ENCODE data around the gene STAP2.

The STAP2 gene

DNA sequence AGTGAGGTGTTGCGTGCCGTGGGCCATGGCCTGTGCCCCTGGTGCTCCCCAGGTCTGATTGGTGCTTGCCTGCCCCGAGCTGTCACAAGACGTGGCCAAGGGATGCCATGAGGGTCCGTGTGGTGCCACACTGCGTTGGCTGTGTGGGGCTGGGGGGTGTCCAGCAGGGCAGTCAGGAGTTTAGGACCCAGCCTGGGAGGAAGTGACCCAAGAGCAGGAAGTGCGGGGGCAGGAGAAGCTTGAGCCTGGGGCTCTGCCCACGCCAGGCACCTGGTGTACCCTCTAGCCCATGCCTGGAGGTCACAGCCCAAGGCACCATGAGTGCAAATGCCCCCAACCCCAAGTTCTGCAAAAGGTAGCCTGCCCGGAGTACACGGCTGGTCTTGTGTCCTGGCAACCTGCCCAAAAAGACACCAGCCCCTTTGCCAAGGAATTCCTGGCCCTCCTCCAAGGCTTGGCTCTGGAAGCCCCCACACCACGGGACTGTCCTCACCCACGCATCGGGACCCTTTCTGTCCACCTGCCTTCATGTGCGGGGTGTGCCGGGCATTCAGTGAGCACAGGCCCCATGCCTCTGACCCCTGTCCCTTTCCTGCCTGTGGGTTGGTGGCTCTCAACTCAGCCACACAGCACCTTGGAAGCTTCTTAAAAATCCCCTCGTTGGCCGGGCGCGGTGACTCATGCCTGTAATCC, 29.6 kb upstream of the STAP2 start:
- no peak overlapping the region for H3K4me3 ChIP-seq (ENCODE audit: low read depth, low read length)
- H3K36me3 ChIP-seq (ENCODE audit: control insufficient read depth, insufficient read depth, low read length) = peaks cover 25% of the 10 kb centered on the region
- no peak overlapping the region for H3K27ac ChIP-seq (ENCODE audit: low read depth, low read length)
- H3K9me3 ChIP-seq (ENCODE audit: control insufficient read depth, insufficient read depth, low read length) = no peaks in the 10 kb centered on the region
- no peaks in the 10 kb centered on the region for H3K27me3 ChIP-seq (ENCODE audit: control insufficient read depth, insufficient read depth, low read length)
- H3K4me1 ChIP-seq (ENCODE audit: control insufficient read depth, insufficient read depth, low read length) = peaks cover 12% of the 10 kb centered on the region; the same call in 1 of the 2 replicates
- no peak overlapping the region for H3K9ac ChIP-seq (ENCODE audit: low read depth, low read length)

DNA sequence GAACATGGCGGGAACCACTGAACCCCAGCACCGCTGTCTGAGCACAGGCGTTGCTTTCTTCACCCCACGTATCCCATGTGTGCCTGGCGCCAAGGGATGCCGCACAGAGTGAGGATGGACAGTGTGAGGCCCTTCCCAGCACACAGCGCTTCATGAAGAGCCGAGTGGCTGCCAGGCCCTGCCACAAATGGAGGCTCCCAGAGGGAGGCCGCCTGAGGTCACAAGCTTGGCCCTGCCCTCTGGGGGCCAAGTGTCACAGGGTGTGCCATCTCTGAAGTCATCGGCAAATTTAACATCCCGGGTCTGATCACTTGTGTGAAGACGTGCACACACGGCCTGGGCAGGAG, 29.1 kb upstream of the STAP2 start:
- Histone ChIP-seq H3K4me1 (ENCODE audit: control insufficient read depth, insufficient read depth, low read length) (peaks cover 12% of the 10 kb centered on the region; the same call in 1 of the 2 replicates), H3K9me3 (ENCODE audit: control insufficient read depth, insufficient read depth, low read length) (no peaks in the 10 kb centered on the region), H3K36me3 (ENCODE audit: control insufficient read depth, insufficient read depth, low read length) (peaks cover 30% of the 10 kb centered on the region), H3K4me3 (ENCODE audit: low read depth, low read length) (no peak overlapping the region), H3K9ac (ENCODE audit: low read depth, low read length) (no peak overlapping the region), H3K27me3 (ENCODE audit: control insufficient read depth, insufficient read depth, low read length) (no peaks in the 10 kb centered on the region), H3K27ac (ENCODE audit: low read depth, low read length) (no peak overlapping the region)

- H3K27ac ChIP-seq (ENCODE audit: low read depth, low read length) = no peak overlapping the region
- H3K36me3 ChIP-seq (ENCODE audit: control insufficient read depth, insufficient read depth, low read length) = peaks cover 34% of the 10 kb centered on the region
Observed at GRCh38 chr19:4367336-4367723, 28.7 kb upstream of the STAP2 start.

GRCh38 chr19:4366666-4367335, 28.2 kb upstream of the STAP2 start:
- H3K27me3 ChIP-seq (ENCODE audit: control insufficient read depth, insufficient read depth, low read length) = no peaks in the 10 kb centered on the region
- H3K9ac ChIP-seq (ENCODE audit: low read depth, low read length) = no peak overlapping the region
- H3K27ac ChIP-seq (ENCODE audit: low read depth, low read length) = no peak overlapping the region
- peaks cover 12% of the 10 kb centered on the region; the same call in 1 of the 2 replicates for H3K4me1 ChIP-seq (ENCODE audit: control insufficient read depth, insufficient read depth, low read length)
- no peak overlapping the region for H3K4me3 ChIP-seq (ENCODE audit: low read depth, low read length)
- H3K36me3 ChIP-seq (ENCODE audit: control insufficient read depth, insufficient read depth, low read length) = peaks cover 39% of the 10 kb centered on the region
- H3K9me3 ChIP-seq (ENCODE audit: control insufficient read depth, insufficient read depth, low read length) = no peaks in the 10 kb centered on the region

More at GRCh38 chr19:4367336-4367723, 28.7 kb upstream of the STAP2 start:
- Histone ChIP-seq H3K9ac (ENCODE audit: low read depth, low read length) (no peak overlapping the region), H3K4me1 (ENCODE audit: control insufficient read depth, insufficient read depth, low read length) (peaks cover 12% of the 10 kb centered on the region; the same call in 1 of the 2 replicates), H3K27me3 (ENCODE audit: control insufficient read depth, insufficient read depth, low read length) (no peaks in the 10 kb centered on the region), H3K4me3 (ENCODE audit: low read depth, low read length) (no peak overlapping the region), H3K9me3 (ENCODE audit: control insufficient read depth, insufficient read depth, low read length) (no peaks in the 10 kb centered on the region)

DNA sequence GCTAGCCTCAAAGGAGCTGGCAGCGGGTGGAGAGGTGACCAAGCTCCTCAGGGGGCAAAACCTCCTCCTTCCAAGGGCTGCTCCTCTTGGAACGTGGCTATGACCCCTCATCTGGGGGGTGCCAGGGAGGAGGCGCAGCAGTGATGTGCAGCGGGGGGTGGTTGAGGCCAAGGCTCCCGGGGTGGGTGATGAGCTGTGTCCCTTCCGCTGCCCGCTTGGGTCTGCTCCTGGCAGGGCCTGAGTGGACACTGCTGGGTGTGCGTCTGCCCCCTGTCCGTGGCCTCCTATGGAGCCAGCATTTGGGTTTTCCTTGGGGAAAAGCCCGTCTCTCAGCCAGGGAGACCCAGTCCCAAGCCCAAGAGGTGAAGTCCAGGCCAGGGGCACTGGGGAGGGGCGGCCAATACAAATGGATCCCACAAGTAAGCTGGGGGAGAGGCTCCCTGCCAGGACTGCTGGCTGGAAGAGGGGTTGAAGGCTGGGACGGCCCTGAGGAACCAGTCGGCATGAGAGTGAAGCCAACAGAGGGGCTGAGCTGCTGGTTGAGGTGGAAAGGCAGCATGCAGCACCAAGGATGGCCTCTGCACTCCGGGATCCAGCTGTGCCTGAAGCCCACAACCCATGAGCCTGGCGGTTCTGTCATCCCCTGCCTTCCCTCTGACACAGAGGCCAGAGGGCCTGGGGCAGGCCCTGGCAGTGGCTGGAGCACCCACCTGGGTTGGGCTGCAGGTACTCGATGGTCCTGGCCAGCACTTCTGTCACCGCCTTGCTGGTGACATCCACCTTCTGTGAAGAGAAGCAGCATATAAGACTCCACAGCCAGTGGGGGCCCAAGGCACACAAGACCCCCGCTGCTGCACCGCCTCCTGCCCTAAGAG, 27.4 kb upstream of the STAP2 start:
- no peak overlapping the region for H3K27ac ChIP-seq (ENCODE audit: low read depth, low read length)
- H3K36me3 ChIP-seq (ENCODE audit: control insufficient read depth, insufficient read depth, low read length) = peaks cover 42% of the 10 kb centered on the region
- H3K9ac ChIP-seq (ENCODE audit: low read depth, low read length) = no peak overlapping the region
- no peak overlapping the region for H3K4me3 ChIP-seq (ENCODE audit: low read depth, low read length)
- H3K9me3 ChIP-seq (ENCODE audit: control insufficient read depth, insufficient read depth, low read length) = no peaks in the 10 kb centered on the region
- H3K4me1 ChIP-seq (ENCODE audit: control insufficient read depth, insufficient read depth, low read length) = peaks cover 13% of the 10 kb centered on the region; the same call in 1 of the 2 replicates
- no peaks in the 10 kb centered on the region for H3K27me3 ChIP-seq (ENCODE audit: control insufficient read depth, insufficient read depth, low read length)

GRCh38 chr19:4365341-4365740, 26.7 kb upstream of the STAP2 start:
- Histone ChIP-seq H3K9me3 (ENCODE audit: control insufficient read depth, insufficient read depth, low read length) (no peaks in the 10 kb centered on the region), H3K4me1 (ENCODE audit: control insufficient read depth, insufficient read depth, low read length) (peaks cover 14% of the 10 kb centered on the region; the same call in 1 of the 2 replicates), H3K9ac (ENCODE audit: low read depth, low read length) (no peak overlapping the region), H3K27ac (ENCODE audit: low read depth, low read length) (no peak overlapping the region), H3K36me3 (ENCODE audit: control insufficient read depth, insufficient read depth, low read length) (peaks cover 45% of the 10 kb centered on the region), H3K4me3 (ENCODE audit: low read depth, low read length) (no peak overlapping the region), H3K27me3 (ENCODE audit: control insufficient read depth, insufficient read depth, low read length) (no peaks in the 10 kb centered on the region)

GRCh38 chr19:4363571-4364304, 25.1 kb upstream of the STAP2 start:
- H3K27ac ChIP-seq (ENCODE audit: low read depth, low read length) = no peak overlapping the region

DNA sequence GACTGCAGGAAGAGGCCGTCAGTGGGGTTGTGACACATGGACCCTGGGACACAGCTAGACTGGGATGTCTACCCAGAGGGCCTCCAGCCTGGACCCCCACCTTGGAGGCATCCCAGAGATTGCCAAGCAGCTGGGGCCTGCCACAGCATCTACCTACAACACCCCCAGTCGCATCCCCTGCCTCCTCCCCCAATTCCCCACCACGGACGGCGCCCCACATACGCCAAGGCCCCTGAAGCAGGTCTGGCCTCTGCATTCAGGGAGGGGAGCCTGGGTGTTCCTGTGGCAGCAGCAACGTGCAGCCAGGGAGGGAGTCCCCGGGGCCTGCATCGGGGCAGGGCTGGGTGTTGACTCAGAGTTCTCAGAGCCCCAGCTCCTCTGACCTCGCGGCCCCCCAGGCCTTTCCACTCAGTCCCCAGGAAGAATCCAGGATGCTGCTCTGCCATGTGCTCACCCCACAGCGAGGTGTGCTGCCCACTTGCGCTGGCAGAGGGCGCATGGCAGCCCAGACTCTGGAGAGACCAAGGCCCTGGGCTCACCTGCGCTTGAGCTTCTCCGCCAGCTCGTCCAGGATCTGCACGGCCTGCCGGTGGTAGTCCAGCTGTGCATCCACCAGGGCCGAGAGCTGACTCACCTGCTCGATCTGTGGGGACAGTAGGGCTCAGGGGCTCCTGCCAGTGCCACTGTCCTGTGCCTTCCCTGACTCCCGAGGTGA, 24.4 kb upstream of the STAP2 start:
- Histone ChIP-seq H3K4me1 (ENCODE audit: control insufficient read depth, insufficient read depth, low read length) (0 out of 2 replicates have a peak, but pooled peaks cover 2% of the 10 kb centered on the region), H3K9ac (ENCODE audit: low read depth, low read length) (no peak overlapping the region), H3K4me3 (ENCODE audit: low read depth, low read length) (no peak overlapping the region), H3K27ac (ENCODE audit: low read depth, low read length) (no peak overlapping the region), H3K27me3 (ENCODE audit: control insufficient read depth, insufficient read depth, low read length) (no peaks in the 10 kb centered on the region), H3K36me3 (ENCODE audit: control insufficient read depth, insufficient read depth, low read length) (peaks cover 65% of the 10 kb centered on the region), H3K9me3 (ENCODE audit: control insufficient read depth, insufficient read depth, low read length) (no peaks in the 10 kb centered on the region)

More at GRCh38 chr19:4363571-4364304, 25.1 kb upstream of the STAP2 start:
- no peak overlapping the region for H3K9ac ChIP-seq (ENCODE audit: low read depth, low read length)
- H3K36me3 ChIP-seq (ENCODE audit: control insufficient read depth, insufficient read depth, low read length) = peaks cover 60% of the 10 kb centered on the region
- no peak overlapping the region for H3K4me3 ChIP-seq (ENCODE audit: low read depth, low read length)
- H3K9me3 ChIP-seq (ENCODE audit: control insufficient read depth, insufficient read depth, low read length) = no peaks in the 10 kb centered on the region
- no peaks in the 10 kb centered on the region for H3K27me3 ChIP-seq (ENCODE audit: control insufficient read depth, insufficient read depth, low read length)
- 0 out of 2 replicates have a peak, but pooled peaks cover 2% of the 10 kb centered on the region for H3K4me1 ChIP-seq (ENCODE audit: control insufficient read depth, insufficient read depth, low read length)

GRCh38 chr19:4362101-4362828, 23.6 kb upstream of the STAP2 start:
- no peaks in the 10 kb centered on the region for H3K9me3 ChIP-seq (ENCODE audit: control insufficient read depth, insufficient read depth, low read length)
- H3K36me3 ChIP-seq (ENCODE audit: control insufficient read depth, insufficient read depth, low read length) = peaks cover 70% of the 10 kb centered on the region
- H3K4me1 ChIP-seq (ENCODE audit: control insufficient read depth, insufficient read depth, low read length) = 0 out of 2 replicates have a peak, but pooled peaks cover 2% of the 10 kb centered on the region
- H3K27me3 ChIP-seq (ENCODE audit: control insufficient read depth, insufficient read depth, low read length) = no peaks in the 10 kb centered on the region
- no peak overlapping the region for H3K4me3 ChIP-seq (ENCODE audit: low read depth, low read length)
- peak overlapping the region; percentile 64 for H3K27ac ChIP-seq (ENCODE audit: low read depth, low read length)
- no peak overlapping the region for H3K9ac ChIP-seq (ENCODE audit: low read depth, low read length)

Data from HUES48 (cell line).